GM04503 (cell line): ENCODE results near the gene DNASE1.
"Not testable (repeated sequence)": the region's sequence is repeated elsewhere in the genome, so short reads cannot be mapped to it uniquely, and the experiment has no call there.

ENCODE experiments used
- DNase-seq: peaks from one replicate; pipeline ENCODE4 v3.0.0-alpha.2; 2012; ENCODE audit warnings: low read depth

Gene DNASE1, protein sequence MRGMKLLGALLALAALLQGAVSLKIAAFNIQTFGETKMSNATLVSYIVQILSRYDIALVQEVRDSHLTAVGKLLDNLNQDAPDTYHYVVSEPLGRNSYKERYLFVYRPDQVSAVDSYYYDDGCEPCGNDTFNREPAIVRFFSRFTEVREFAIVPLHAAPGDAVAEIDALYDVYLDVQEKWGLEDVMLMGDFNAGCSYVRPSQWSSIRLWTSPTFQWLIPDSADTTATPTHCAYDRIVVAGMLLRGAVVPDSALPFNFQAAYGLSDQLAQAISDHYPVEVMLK

DNA sequence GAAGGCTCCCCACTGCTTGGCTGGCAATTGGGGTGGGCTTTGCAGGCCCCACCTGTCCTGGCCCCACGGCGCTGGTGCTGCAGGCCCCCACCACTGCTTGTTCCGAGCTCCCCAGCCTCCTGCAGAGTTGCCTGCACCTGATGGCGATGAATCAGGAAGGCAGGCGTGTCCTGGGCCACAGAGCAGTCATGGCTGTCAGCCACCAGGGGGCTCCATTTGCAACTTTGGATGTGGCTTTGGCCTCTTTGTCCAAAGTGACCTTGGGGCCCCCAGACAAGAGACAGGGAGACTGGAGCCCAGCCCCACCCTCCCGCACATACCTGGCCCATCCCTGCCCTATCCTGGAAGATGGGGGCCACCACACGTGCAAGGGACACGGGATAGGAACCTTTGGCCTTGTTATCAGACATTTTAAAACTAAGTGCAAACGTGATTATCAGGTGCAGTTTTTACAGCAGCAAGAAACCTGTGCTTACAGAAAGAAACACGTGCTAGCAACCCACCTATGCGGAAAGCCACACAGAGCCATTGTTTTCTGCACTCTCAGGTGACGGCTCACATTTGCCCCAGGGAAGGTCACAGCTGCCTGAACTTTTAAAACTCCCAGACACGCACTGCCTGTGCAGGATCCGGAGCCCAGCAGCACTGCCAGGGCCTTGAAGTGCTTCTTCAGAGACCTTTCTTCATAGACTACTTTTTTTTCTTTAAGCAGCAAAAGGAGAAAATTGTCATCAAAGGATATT lies at the start of gene DNASE1:
DNASE1 (plus strand) TSS at position 443 of the 743 bp plus-strand sequence. CDS start 683 bp downstream, outside the sequence.
- no peak for DNase-seq

DNA sequence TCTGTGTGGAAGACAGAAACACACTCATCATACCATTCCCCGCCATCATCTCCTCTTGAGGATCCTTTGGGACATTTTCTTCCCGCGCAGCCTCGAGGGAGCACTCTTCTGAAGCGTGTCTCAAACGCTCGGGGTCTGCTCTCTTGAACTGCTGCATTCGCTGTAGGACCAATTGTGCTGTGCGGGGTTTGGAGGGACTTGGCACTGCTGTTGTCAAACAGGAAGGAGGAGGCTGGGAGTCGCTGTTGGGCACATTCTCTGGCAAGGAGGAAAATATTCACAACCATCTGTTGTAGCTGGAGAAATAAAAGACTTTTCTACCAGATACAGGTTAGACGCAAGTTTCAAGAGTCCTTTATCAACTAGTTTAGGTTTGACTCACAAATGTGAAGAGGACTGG lies 48.0 kb upstream of the DNASE1 start:
- DNase-seq, result no peak

DNA sequence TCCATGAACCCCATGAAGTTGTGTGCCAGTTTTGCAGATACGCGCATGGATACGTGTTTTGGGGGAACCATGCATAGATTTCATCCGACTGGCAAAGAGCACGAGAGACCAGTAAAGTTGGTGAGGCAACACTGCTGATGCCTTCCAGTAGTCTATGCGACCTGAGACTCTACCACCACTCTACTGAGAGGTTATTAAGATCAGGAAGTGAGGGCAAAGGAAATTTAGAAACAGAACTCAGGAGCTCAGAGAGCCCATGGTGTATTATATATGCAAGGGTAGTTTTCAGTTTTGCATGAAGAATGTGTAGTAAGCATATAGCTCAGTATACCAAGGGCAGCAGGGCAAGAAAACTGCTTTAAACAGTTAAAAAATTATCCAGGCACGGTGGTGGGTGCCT lies 47.3 kb upstream of the DNASE1 start:
- DNase-seq, result no peak

DNA sequence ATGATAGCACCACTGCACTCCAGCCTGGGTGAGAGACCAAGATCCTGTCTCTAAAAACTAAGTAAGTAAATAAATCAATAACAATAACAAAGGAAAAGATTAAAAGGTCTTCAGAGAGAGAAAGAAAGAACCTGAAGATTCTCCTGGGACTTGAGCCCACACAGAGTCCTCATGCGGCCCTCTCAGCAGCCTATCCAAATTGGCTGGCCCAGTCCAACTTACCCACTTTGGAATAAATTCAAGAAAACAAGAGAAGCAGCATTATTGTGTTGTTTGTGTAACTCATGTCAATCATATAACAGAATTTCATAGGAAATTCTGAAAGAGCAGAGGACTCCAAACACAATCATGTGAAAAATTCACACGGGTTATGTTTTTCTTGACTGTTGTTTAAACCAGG lies 46.9 kb upstream of the DNASE1 start:
- DNase-seq, result no peak

DNA sequence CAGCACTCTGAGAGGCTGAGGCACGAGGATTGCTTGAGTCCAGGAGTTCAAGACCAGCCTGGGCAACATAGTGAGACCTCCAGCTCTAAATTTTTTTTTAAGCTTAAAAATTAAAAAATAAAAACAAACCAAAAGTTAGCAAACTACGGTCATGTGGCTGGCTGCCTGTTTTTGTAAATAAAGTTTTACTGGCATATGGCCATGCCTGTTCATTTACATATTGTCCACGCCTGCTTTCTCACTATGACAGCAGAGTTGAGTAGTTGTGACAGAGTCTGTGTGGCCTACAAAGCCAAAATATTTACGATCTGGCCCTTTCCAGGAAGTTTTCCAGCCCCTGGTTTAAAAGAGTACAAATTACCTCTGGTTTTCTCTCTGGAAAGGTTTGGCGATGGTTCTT lies 46.4 kb upstream of the DNASE1 start:
- no peak for DNase-seq

DNA sequence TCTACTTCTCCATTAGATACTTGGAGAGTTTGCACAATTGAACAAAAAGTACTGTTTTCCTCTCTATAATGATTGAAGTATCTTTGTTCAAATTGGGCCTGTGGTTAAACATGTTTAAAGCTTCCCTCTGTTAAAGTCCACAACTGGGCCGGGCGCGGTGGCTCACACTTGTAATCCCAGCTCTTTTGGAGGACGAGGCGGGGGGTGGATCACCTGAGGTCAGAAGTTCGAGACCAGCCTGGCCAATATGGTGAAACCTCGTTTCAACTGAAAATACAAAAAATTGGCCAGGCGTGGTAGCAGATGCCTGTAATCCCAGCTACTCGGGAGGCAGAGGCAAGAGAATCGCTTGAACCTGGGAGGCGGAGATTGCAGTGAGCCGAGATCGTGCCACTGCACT lies 45.5 kb upstream of the DNASE1 start:
- not testable (repeated sequence) for DNase-seq

DNA sequence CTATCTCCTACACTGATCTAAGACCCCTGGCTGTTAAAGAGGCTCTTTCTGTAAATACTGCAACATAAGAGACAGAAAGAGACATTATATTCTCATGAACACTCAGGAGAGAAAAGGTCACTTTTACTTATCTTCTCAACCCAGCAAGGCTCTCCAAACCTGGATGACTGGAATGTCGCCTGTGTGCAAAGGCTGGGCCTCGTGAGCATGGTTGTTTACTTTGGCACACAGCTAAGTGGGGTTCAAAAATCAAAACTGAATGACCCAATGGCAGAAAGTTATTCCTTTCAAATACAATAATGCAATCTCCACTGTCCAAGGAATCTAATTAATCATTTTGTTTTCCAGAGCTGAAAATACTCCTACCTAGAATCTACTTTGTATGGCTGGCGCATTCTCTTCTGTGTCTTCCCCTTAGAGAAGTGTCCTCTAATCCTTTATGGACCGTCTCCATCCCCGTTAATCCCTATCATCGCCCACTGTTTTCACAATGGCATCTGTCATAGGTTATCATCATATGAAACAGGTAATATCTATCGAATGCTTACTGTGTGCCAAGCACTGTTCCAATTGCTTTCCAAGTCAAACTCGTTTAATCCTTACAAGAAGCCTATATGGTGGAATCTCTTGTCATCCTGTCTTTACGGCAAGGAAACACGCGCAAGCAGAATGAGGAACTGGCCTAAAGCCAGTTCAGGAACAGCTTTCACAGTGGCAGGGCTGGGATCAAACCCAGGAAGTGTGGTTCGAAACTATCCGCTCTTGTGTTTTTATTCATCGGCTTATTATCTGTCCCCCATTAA lies 44.4 kb upstream of the DNASE1 start:
- DNase-seq, result no peak

DNA sequence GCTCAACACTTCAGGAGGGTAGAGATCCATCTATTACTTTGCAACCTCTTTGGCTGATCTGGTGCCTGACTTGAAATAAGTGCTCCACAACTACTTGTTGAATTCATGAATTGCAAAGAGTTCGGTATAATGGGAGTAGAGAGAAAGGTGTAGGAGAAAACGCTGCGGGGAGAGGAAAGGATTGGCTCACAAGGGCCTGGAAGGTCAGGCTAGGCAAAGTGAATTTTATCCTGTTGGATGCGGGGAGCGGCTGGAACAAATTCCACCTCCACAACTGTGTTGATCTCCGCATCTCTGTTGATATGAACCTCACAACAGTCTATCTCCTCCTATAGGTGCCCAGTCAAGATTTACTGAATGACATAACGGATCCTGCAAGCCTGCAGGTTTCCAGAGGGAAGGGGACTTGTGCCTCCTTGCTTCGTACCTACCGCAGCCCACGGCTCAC lies 43.8 kb upstream of the DNASE1 start:
- no peak for DNase-seq

DNA sequence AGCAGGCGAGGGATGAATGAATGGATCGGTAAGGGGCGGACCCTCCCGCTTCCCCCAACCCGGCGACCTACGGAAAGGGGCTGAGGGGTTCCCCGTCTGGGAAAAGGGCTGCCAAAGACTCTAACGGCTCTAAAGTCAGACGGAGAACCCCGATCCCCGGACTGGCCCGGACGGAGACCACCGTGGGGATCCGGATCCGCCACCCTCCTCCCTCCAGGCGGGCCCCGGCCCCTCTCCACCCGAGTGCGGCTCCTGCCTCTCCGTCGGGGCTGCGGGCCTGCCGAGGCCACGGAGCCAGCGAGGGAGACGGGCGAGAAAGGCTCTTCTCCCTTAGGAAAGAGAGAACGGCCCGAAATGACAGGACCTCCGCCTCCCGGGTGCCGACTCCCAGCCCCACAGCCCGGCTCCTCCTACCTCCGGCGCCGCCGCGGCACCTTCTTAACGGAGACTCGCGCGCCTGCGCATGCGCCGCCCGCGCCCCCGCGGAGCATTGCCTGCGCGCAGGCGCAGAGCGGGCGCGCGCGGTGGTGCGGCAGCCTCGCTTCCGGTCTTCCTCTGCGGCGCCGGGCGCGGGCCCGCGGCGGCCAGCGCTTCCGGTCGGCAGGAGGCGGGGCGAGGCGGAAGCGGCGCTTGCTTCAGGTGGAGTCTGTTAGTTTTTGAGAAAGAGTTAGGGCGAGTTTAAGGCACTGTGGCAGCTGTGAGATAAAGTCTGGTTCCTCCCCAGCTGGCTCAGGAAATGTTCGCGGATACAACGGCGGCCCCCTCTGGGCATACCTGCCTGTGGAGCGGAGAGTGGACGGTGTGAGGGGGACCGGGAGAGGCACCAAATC lies 43.1 kb upstream of the DNASE1 start, which contains the start of gene SLX4:
SLX4 (minus strand) TSS at position 461 of the 830 bp plus-strand sequence. CDS start 2,642 bp downstream, outside the sequence.
- DNase-seq, result peak; percentile 37

DNA sequence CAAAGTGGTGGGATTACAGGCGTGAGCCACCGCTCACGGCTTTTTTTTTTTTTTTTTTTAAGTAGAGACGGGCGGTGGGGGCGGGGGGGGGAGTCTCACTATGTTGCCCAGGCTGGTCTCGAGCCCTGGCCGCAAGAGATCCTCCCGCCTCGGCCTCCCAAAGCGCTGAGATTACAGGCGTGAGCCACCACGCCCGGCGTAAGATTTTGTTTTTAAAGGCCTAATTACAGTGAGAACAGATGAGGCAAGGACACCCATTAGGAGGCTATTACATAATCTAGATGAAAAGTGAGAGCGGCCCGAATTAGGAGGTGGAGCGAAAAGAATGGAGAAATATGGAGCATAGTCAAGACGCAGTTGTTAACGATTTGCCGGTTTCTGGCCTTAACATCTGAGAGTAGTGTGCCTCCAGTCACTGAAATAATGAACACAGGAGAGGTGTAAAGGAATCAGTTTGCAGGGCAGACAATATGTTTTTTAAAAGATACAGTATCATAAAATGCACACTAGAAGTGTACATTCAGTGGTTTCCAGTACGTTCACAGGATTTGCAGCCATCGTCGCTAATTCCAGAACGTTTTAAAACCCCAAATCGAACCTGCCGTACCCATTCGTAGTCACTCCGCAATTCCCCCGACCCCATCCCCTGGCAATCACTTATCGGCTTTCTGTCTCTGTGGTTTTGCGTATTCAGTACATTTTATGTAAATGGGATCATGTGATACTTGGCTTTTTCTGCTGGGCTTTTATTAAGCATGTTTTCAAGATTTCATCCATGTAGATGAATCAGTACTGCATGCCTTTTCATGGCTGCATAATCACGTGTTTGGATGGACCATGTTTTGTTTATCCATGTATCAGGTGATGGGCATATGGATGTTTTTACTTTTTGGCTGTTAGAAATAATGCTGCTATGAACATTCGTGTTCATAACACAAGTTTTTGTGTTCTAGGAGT lies 41.7 kb upstream of the DNASE1 start:
- DNase-seq, result no peak

DNA sequence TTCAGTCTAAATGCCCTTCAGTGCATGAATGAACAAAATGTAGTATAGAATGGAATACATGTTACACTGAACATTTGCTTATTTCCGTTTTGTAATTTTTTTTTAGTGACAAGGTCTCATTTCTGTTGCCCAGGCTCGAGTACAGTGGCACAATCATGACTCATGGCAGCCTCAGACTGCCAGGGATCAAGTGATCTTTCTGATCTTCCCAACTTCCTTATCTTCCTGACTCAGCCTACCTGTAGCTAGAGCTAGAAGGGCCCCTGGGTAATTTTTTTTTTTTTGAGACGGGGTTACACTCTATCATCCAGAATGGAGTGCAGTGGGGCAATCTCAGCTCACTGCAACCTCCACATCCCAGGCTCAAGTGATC lies 35.7 kb upstream of the DNASE1 start:
- no peak for DNase-seq

DNA sequence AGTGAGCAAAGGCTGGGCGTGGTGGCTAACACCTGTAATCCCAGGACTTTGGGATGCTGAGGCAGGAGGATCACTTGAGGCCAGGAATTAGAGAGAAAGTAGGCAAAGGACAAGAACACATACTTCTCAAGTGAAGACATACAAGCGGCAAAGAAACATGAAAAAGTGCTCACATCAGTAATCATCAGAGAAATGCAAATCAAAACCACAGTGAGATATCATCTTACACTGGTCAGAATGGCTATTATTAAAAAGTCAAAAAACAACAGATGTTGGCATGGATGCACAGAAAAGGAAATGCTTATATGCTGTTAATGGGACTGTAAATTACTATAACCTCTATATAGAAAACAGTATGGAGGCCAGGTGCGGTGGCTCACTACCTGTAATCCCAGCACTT lies 30.8 kb upstream of the DNASE1 start:
- no peak for DNase-seq

DNA sequence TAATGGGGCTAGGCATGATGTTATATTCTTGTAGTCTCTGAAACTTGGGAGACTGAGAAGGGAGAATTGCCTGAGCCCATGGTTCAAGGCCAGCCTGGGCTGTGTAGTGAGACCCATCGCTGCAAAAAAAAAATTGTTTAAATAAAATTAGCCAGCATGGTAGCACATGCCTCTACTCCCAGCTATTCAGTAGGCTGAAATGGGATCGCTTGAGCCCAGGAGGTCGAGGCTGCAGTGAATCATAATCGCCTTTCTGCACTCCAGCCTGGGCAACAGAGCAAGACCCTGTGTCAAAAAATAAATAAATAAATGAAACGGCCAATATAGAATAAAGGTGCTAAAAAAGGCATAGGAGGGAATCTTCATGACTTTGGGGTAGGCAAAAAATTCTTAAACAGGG lies 29.2 kb upstream of the DNASE1 start:
- DNase-seq, result no peak

DNA sequence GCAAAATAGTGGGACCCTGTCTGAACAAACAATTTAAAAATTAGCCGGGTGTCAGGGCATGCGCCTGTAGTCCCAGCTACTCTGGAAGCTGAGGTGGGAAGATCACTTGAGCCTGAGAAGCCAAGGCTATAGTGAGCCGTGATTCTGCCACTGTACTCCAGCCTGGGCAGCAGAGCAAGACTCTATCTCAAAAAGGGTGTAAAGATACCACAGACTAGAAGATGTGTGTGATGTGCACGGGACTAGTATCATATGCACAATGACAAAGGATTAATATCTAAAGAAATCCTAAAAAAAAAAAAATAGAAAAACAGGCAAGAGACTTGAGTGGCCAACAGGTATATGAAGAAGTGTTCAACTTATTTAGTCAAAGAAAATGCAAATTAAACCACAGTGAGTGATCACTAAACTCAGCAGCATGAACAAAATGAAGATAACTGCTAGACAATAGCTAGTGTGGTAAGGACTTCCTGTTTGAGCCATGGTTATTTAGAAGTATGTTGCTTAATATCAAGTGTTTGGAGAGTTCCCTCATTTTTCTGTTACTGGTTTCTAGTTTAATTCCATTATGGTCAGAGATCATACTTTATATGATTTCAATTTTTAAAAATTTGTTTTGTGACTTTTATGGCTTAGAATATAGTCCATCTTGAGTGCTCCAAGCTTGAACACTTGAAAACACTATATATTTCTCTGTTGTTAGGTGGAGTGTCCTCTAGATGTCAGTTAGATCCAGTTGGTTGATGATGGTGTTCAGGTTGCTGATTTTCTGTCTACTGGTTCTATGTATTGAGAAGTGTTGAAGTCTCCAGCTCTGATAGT lies 28.4 kb upstream of the DNASE1 start:
- DNase-seq, result no peak

DNA sequence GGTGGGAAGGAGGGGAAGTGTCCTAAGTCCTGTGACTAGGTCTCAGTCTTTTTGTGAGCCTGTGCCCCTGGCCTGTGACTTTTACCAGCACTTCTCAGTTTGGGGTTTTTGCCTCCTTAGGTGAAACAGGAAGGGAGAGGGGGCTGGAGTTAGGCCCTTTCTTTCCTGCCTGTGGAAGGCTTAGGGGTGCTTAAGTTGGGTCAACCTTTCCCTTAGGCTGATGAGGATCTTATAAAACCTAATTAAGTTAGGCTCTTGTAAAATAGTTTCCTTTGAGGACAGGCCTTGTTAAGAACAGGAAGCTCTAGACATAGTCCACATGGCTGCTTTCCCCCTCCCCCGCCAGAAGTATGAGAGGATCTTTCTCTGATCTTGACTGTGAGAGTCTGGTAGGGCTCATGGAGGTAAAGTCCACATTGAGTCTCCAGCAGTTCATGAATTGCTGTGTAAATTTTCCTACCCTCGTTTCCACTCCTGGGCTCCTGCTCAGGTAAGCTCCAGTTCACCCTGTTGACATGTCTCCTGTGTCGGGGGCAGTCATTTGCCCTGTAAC lies 17.0 kb upstream of the DNASE1 start:
- DNase-seq, result no peak

DNA sequence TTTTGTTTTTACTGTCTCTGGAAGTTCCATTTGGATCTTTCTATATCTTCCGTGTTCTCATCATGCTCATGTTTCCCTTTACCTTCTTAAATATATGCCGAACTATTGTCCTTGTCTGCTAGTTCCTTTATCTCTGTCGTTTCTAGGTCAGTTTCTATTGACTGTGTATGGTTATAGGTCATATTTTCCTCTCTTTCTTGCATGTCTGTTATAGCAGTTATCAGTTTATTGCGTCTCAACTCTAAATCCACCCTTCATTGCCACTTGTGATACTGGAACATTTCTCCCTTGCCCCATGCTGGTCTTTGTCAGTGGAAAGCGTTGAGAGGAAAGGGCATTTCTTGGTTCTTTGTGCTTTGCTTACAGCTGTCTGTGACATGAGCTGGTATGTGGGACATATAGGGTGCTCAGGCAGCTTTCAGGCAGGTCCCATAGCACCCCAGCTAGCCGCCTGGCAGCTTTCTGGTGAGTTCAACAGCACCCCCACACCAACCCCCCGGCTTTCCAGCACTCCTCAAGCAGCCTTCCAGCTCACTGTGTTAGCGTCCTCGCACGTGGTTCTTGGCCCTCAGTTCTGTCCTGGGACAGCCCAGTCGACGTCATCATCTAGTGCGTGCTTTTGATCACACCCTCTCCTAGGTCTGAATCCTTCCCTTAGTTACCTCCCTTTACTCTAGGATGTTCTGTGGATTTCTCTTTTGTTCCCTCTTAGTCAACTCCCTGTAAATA lies 15.4 kb upstream of the DNASE1 start:
- no peak for DNase-seq

DNA sequence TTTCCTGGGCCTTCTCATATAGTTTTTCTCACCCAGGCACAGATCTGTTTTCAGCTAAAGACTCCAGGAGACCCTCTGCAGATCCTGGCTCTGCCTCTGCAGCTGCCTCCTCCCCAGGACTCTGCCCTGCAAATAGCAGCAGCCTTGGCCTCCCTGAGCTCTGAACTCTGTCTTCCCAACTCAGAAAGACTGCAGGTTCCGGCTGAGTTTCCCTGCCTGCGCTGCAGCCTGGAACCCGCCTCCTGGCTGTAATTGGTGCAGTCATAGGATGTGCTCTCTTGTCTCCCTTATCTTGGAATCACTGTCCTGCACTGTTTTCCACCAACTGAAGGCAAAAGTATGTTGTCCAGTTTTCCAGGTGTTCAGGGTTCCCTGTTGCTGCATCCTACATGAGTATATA lies 14.3 kb upstream of the DNASE1 start:
- DNase-seq, result no peak

DNA sequence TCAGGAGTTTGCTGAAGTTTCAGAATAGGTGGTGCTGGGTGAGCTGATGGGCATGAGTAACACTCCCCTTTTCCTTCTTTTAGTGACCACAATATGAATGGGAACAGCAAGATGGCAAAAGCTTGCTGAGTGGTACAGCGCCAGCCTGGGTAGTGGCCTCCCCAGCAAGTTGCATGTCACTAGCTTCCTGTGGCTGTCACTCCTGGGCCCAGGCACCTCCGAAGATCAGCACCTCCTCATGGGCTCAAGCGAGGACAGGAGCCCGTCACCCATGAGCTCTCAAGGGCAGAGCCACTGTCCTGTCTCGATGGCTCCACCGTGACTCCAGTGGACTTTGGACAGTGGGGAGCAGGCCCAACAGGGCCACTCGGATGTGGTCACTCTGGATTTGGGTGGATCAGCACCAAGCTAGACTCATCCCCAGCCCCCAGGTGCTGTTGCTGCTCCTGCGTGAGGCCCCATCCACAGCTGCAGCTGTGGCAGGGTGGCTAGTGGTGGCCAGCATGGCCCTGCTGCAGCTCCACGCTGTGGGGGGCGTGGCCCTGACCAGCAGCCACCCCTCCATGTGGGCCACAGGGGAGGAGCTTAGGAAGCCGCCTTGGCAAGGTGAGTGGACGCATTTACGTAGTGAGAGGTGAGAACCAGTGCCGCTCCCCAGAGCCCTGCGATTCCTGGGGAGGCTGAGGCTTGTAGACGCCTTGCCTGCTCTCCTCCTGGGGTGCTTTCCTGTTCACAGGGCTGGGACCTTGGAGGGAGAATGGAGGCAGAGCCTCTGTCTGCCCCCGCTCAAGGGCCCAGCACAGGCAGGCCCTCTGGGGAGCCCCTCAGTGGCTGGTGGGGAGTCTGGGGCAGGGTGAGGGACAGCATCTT lies 13.6 kb upstream of the DNASE1 start:
- DNase-seq, result no peak
